H1 (cell line): Measurements from ENCODE around the gene PITPNM1. TPM values are rescaled to one million over a fixed set of nuclear protein-coding genes. Genes with fewer than 3 reads are reported as not detected.

Experiments used
- CTCF ChIA-PET: fragments of 300-600 bp; sonication (Branson Sonifier 250); formaldehyde crosslinking; loops from one replicate; lab custom pipeline; 2021; ENCODE audit not compliant: partially characterized antibody; lab: Charles Lee
- POLR2A ChIA-PET: fragments of 300-600 bp; sonication (Branson Sonifier 250); formaldehyde crosslinking; loops from one replicate; lab custom pipeline; 2021; ENCODE audit warnings: inconsistent platforms; ENCODE audit not compliant: partially characterized antibody; lab: Charles Lee
- DNase-seq, 2 experiments: peaks; one replicate each; pipeline versions ENCODE4 v3.0.0 to v3.0.0-alpha.2; 2010 to 2022; ENCODE audit warnings: low spot score in 2 of 2, low read depth in 1 of 2, mixed read lengths in 1 of 2
- FAIRE-seq: peaks from 2 replicates; lab custom pipeline; 2011; peaks lifted over from hg19 to GRCh38; lab: Jason Lieb, UNC
- H2AFZ ChIP-seq: 2 replicates; pipeline ENCODE4 v1.8.1; 2012; ENCODE audit warnings: low read length, inconsistent platforms
- H2AK5ac ChIP-seq: 2 replicates; pipeline ENCODE4 v1.6.1; 2013; ENCODE audit warnings: low read depth, low read length
- H2BK120ac ChIP-seq: replicated peaks from 2 replicates; pipeline ENCODE3; 2013; ENCODE audit warnings: low read depth, low read length, inconsistent platforms
- H2BK12ac ChIP-seq: 2 replicates; pipeline ENCODE4 v1.6.1; 2013; ENCODE audit warnings: low read depth, low read length
- H2BK15ac ChIP-seq: 2 replicates; pipeline ENCODE4 v1.6.1; 2013; ENCODE audit warnings: low read length
- H2BK20ac ChIP-seq: 2 replicates; pipeline ENCODE4 v1.6.1; 2013; ENCODE audit warnings: low read length
- H2BK5ac ChIP-seq: 2 replicates; pipeline ENCODE4 v1.6.1; 2013; ENCODE audit warnings: low read depth, low read length
- H3K14ac ChIP-seq: 2 replicates; pipeline ENCODE4 v1.6.1; 2013; ENCODE audit warnings: inconsistent platforms; ENCODE audit not compliant: insufficient read length
- H3K18ac ChIP-seq: 2 replicates; pipeline ENCODE4 v1.6.1; 2013; ENCODE audit warnings: low read length; ENCODE audit errors: extremely low read depth
- H3K23ac ChIP-seq: 2 replicates; pipeline ENCODE4 v1.6.1; 2013; ENCODE audit warnings: inconsistent platforms; ENCODE audit not compliant: insufficient read length
- H3K23me2 ChIP-seq: 2 replicates; pipeline ENCODE4 v1.6.1; 2013; ENCODE audit warnings: low read depth, low read length
- H3K27ac ChIP-seq: 2 replicates; pipeline ENCODE4 v1.6.1; 2011; ENCODE audit warnings: low read depth, low read length, inconsistent platforms
- H3K27me3 ChIP-seq, 4 experiments: replicated peaks in 1 of 4; 1 replicate in 1 of 4; 2 replicates in 3 of 4; pipeline versions ENCODE4 v1.6.1 to v1.8.1; 2011 to 2013; ENCODE audit warnings: low read length in 3 of 4, mild to moderate bottlenecking in 3 of 4, inconsistent platforms in 2 of 4, mixed read lengths in 2 of 4, moderate library complexity in 1 of 4; ENCODE audit not compliant: control insufficient read depth in 3 of 4, insufficient read depth in 3 of 4; ENCODE audit errors: extremely low read depth in 1 of 4
- H3K36me3 ChIP-seq, 4 experiments: 2 replicates each; pipeline versions ENCODE4 v1.6.1 to v1.8.1; 2011 to 2013; ENCODE audit warnings: mild to moderate bottlenecking in 4 of 4, low read length in 3 of 4, moderate library complexity in 2 of 4, control low read depth in 1 of 4, inconsistent platforms in 1 of 4; ENCODE audit not compliant: insufficient read depth in 4 of 4, control insufficient read depth in 2 of 4
- H3K4ac ChIP-seq: replicated peaks from 2 replicates; pipeline ENCODE3; 2013; ENCODE audit warnings: low read length, low read depth, mixed read lengths, inconsistent platforms; ENCODE audit not compliant: insufficient read length
- H3K4me1 ChIP-seq, 4 experiments: replicated peaks in 1 of 4; 1 replicate in 1 of 4; 2 replicates in 3 of 4; pipeline versions ENCODE4 v1.6.1 to v1.8.1; 2011 to 2013; ENCODE audit warnings: low read length in 3 of 4, inconsistent platforms in 2 of 4, mixed read lengths in 1 of 4; ENCODE audit not compliant: insufficient read depth in 4 of 4, control insufficient read depth in 3 of 4
- H3K4me2 ChIP-seq, 2 experiments: 2 replicates each; pipeline versions ENCODE4 v1.6.1 to v1.8.1; 2011 to 2013; ENCODE audit warnings: low read depth in 2 of 2, low read length in 2 of 2, control low read depth in 1 of 2, inconsistent platforms in 1 of 2, mild to moderate bottlenecking in 1 of 2; ENCODE audit not compliant: insufficient read depth in 1 of 2
- H3K4me3 ChIP-seq, 4 experiments: fragments of 200-600, 300-600 bp in 1 of 4; sonication (generic), shearing (Covaris generic), sonication (Bioruptor Twin) in 1 of 4; 2 replicates each; pipeline versions ENCODE4 v1.5.1 to v1.8.1; 2011 to 2016; ENCODE audit warnings: low read length in 4 of 4, low read depth in 3 of 4, control low read depth in 2 of 4, inconsistent platforms in 2 of 4, mild to moderate bottlenecking in 2 of 4, mixed read lengths in 1 of 4, moderate library complexity in 1 of 4; ENCODE audit not compliant: insufficient read depth in 2 of 4; ENCODE audit errors: extremely low read depth in 1 of 4
- H3K56ac ChIP-seq: replicated peaks from 2 replicates; pipeline ENCODE3; 2013; ENCODE audit warnings: low read depth, mild to moderate bottlenecking, mixed read lengths, low read length, inconsistent platforms; ENCODE audit not compliant: insufficient read length
- H3K79me1 ChIP-seq: 2 replicates; pipeline ENCODE4 v1.6.1; 2013; ENCODE audit warnings: low read depth, low read length, control low read depth
- H3K79me2 ChIP-seq, 2 experiments: 2 replicates each; pipeline versions ENCODE4 v1.6.1 to v1.8.1; 2012 to 2013; ENCODE audit warnings: low read length in 2 of 2, mild to moderate bottlenecking in 2 of 2, inconsistent platforms in 1 of 2; ENCODE audit not compliant: insufficient read depth in 2 of 2, control insufficient read depth in 1 of 2
- H3K9ac ChIP-seq, 4 experiments: replicated peaks in 1 of 4; 1 replicate in 1 of 4; 2 replicates in 3 of 4; pipeline versions ENCODE4 v1.6.1 to v1.8.1; 2011 to 2013; ENCODE audit warnings: low read depth in 3 of 4, low read length in 3 of 4, control low read depth in 2 of 4, mild to moderate bottlenecking in 2 of 4, moderate library complexity in 2 of 4, inconsistent platforms in 1 of 4; ENCODE audit errors: extremely low read depth in 1 of 4
- H3K9me3 ChIP-seq, 2 experiments: 2 replicates each; pipeline versions ENCODE4 v1.6.1 to v1.8.1; 2012 to 2013; ENCODE audit warnings: mild to moderate bottlenecking in 2 of 2, moderate library complexity in 2 of 2, control low read depth in 1 of 2, inconsistent platforms in 1 of 2, low read depth in 1 of 2, low read length in 1 of 2, mixed read lengths in 1 of 2; ENCODE audit not compliant: insufficient read depth in 2 of 2
- H4K20me1 ChIP-seq, 2 experiments: replicated peaks in 1 of 2; 2 replicates each; pipeline versions ENCODE3 to v1.8.1; 2011 to 2013; ENCODE audit warnings: inconsistent platforms in 2 of 2, low read length in 2 of 2, mild to moderate bottlenecking in 1 of 2; ENCODE audit not compliant: insufficient read depth in 2 of 2, control insufficient read depth in 1 of 2
- H4K5ac ChIP-seq: 2 replicates; pipeline ENCODE4 v1.6.1; 2013; ENCODE audit warnings: low read length, low read depth, mixed read lengths, inconsistent platforms; ENCODE audit not compliant: insufficient read length
- H4K8ac ChIP-seq: 2 replicates; pipeline ENCODE4 v1.8.0; 2013; ENCODE audit warnings: mild to moderate bottlenecking, moderate library complexity, low read length, inconsistent platforms; ENCODE audit not compliant: insufficient read depth; ENCODE audit errors: extremely low read depth
- H4K91ac ChIP-seq: replicated peaks from 2 replicates; pipeline ENCODE3; 2013; ENCODE audit warnings: low read length, mixed read lengths, inconsistent platforms; ENCODE audit not compliant: insufficient read length
- GABPA ChIP-seq: IDR thresholded peaks from 2 replicates; pipeline ENCODE4 v1.6.1; 2011; ENCODE audit warnings: mild to moderate bottlenecking, low read length, moderate library complexity, borderline replicate concordance; ENCODE audit not compliant: insufficient read depth
- WGBS, 2 experiments: shearing (Covaris generic) in 1 of 2; methylation state at CpG; one replicate each; pipeline versions ENCODE4 v1.1.6 to v1.1.7; 2013 to 2015; ENCODE audit warnings: low lambda C conversion rate in 2 of 2, mixed read lengths in 2 of 2, inconsistent platforms in 1 of 2, low coverage in 1 of 2, missing lambda C conversion rate in 1 of 2; ENCODE audit not compliant: insufficient replicate concordance in 2 of 2, insufficient coverage in 1 of 2, insufficient read length in 1 of 2; ENCODE audit errors: extremely low coverage in 1 of 2, missing lambda C conversion rate in 1 of 2; 5-methylcytosine and 5-hydroxymethylcytosine counted together
- polyA plus RNA-seq, 7 experiments: library from polyadenylated mRNA; depleted of rRNA in 3 of 7; stranded (reverse) in 5 of 7; unstranded in 2 of 7; fragments of >200 nt in 5 of 7; fragments of 200-250 nt in 2 of 7; gene quantifications; 1 replicate in 5 of 7; 2 replicates in 1 of 7; 4 replicates in 1 of 7; pipeline versions ENCODE4 v1.2.1 to v1.2.3, GENCODE V29; 2011 to 2013; ENCODE audit warnings: missing spikeins in 2 of 7, mixed read lengths in 2 of 7
- total RNA-seq: library from RNA; stranded (reverse); fragmentation: NEBNext Ultra II Directional; extraction: Animal tissue kit (Norgen Biotek cat#: 25700); gene quantifications from 2 replicates; pipeline ENCODE4 v1.2.1, GENCODE V29; 2021
- TF ChIP-seq, protein P1 (sequence below), 3 experiments: IDR thresholded peaks; 1 replicate in 2 of 3; 2 replicates in 1 of 3; pipeline versions ENCODE4 v1.5.1 to v1.6.1; 2011; ENCODE audit warnings: low read length in 3 of 3, mild to moderate bottlenecking in 3 of 3, inconsistent platforms in 2 of 3, low read depth in 1 of 3, moderate library complexity in 1 of 3; ENCODE audit not compliant: insufficient read depth in 1 of 3; ENCODE audit errors: control extremely low read depth in 1 of 3

The PITPNM1 gene
- total and polyA plus RNA-seq, 2 of the 8 experiments (the other 6 are each of a cell fraction or from before 2014, with no cell fraction given): 27.2 to 52.7 TPM

GRCh38 chr11:67500484-67500821 is 4.7 kb downstream of the PITPNM1 start:
- CTCF ChIA-PET: no interaction called here
- TF ChIP-seq GABPA: no peak
- TF ChIP-seq, protein P1, sequence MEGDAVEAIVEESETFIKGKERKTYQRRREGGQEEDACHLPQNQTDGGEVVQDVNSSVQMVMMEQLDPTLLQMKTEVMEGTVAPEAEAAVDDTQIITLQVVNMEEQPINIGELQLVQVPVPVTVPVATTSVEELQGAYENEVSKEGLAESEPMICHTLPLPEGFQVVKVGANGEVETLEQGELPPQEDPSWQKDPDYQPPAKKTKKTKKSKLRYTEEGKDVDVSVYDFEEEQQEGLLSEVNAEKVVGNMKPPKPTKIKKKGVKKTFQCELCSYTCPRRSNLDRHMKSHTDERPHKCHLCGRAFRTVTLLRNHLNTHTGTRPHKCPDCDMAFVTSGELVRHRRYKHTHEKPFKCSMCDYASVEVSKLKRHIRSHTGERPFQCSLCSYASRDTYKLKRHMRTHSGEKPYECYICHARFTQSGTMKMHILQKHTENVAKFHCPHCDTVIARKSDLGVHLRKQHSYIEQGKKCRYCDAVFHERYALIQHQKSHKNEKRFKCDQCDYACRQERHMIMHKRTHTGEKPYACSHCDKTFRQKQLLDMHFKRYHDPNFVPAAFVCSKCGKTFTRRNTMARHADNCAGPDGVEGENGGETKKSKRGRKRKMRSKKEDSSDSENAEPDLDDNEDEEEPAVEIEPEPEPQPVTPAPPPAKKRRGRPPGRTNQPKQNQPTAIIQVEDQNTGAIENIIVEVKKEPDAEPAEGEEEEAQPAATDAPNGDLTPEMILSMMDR (IDR thresholded peaks at IDR 0.05; ENCODE audit: control extremely low read depth in 1 of 3, insufficient read depth in 1 of 3, low read depth in 1 of 3, low read length in 3 of 3): no peak

More at GRCh38 chr11:67500484-67500821, 4.7 kb downstream of the PITPNM1 start:
- peaks cover 0 to 13% (median 2%) of the 10 kb centered on the region in 4 experiments; a peak in 5 of 7 replicates for H3K4me1 ChIP-seq
- no peaks in the 10 kb centered on the region for H3K79me1 ChIP-seq
- no peak overlapping the region for H2BK120ac ChIP-seq
- no peak overlapping the region for H3K23ac ChIP-seq
- H3K56ac ChIP-seq: no peak overlapping the region
- FAIRE-seq (no peak), DNase-seq (no peak)
- H2BK15ac ChIP-seq: no peak overlapping the region
- no peak overlapping the region for H3K9ac ChIP-seq
- no peak overlapping the region for H4K5ac ChIP-seq
- H3K79me2 ChIP-seq: no peaks in the 10 kb centered on the region
- H2AK5ac ChIP-seq: no peak overlapping the region
- H4K8ac ChIP-seq: no peak overlapping the region
- peaks cover 0 to 8% (median 4%) of the 10 kb centered on the region in 4 experiments; a peak in 3 of 7 replicates for H3K27me3 ChIP-seq
- H3K4ac ChIP-seq: no peak overlapping the region
- POLR2A ChIA-PET: interaction anchor here (1.1 to 1.5 kb wide), 3 partner anchors 10 to 33 kb away, joined by 3 to 4 read pairs (median 3); no protein-coding TSS in a partner anchor
- 86% methylated on average over 1 of the region's 1 CpG; no CpG with 5 or more reads in 1 of the 2 experiments for WGBS, 2 experiments
- no peaks in the 10 kb centered on the region for H3K9me3 ChIP-seq
- H3K14ac ChIP-seq: no peak overlapping the region
- no peak overlapping the region for H2BK20ac ChIP-seq
- H3K4me2 ChIP-seq: no peak overlapping the region
- H3K27ac ChIP-seq: no peak overlapping the region
- no peak overlapping the region for H4K91ac ChIP-seq
- peaks cover 14% of the 10 kb centered on the region; the same call in 1 of the 2 replicates for H3K23me2 ChIP-seq
- peaks cover 0 to 8% (median 4%) of the 10 kb centered on the region in 4 experiments; a peak in 6 of 8 replicates for H3K36me3 ChIP-seq
- H3K4me3 ChIP-seq: no peak overlapping the region
- peaks cover 3 to 12% of the 10 kb centered on the region in 2 experiments for H4K20me1 ChIP-seq
- no peak overlapping the region for H2BK5ac ChIP-seq
- H3K18ac ChIP-seq: no peak overlapping the region
- H2AFZ ChIP-seq: no peak overlapping the region
- no peak overlapping the region for H2BK12ac ChIP-seq
